Endothelial cell of umbilical vein (primary cell): ENCODE measurements around the gene SLC16A4. TPM values are rescaled to one million over a fixed set of nuclear protein-coding genes. Genes with fewer than 3 reads are reported as not detected.
A peak's percentile ranks its signal among the peaks of the same experiment; 100 is the strongest.

Source experiments
- BruUV-seq: library from RNA; stranded (reverse); fragments of 400-500 nt; replicated peaks from 2 replicates; lab custom pipeline; 2021; lab: Mats Ljungman, UMichigan
- CTCF ChIA-PET: fragments of 300-600, 350-600 bp; sonication (Branson Sonifier 250); formaldehyde crosslinking; loops from one replicate; lab custom pipeline; 2021; ENCODE audit warnings: antibody characterized with exemption, inconsistent platforms; lab: Charles Lee
- POLR2A ChIA-PET: fragments of 300-600, 350-600 bp; sonication (Branson Sonifier 250); formaldehyde crosslinking; loops from one replicate; lab custom pipeline; 2021; ENCODE audit warnings: antibody characterized with exemption, inconsistent platforms; lab: Charles Lee
- DNase-seq: peaks from one replicate; pipeline ENCODE4 v3.0.0-alpha.2; 2011; ENCODE audit warnings: low read depth, low spot score
- FAIRE-seq: peaks from 2 replicates; lab custom pipeline; 2011; peaks lifted over from hg19 to GRCh38; lab: Jason Lieb, UNC
- H2AFZ ChIP-seq: 2 replicates; pipeline ENCODE4 v1.6.0; 2012; ENCODE audit warnings: low read depth, low read length, control low read depth, inconsistent platforms
- H3K27ac ChIP-seq: 2 replicates; pipeline ENCODE4 v1.5.1; 2011; ENCODE audit warnings: low read depth, mild to moderate bottlenecking, control low read depth, low read length, moderate library complexity; ENCODE audit not compliant: insufficient read depth
- H3K27me3 ChIP-seq, 2 experiments: 2 replicates each; pipeline versions ENCODE4 v1.6.0 to v1.6.1; 2011; ENCODE audit warnings: low read length in 2 of 2, mixed read lengths in 1 of 2; ENCODE audit not compliant: control insufficient read depth in 2 of 2, insufficient read depth in 2 of 2
- H3K36me3 ChIP-seq, 2 experiments: 2 replicates in 1 of 2; 3 replicates in 1 of 2; pipeline ENCODE4 v1.5.1; 2011; ENCODE audit warnings: low read length in 2 of 2, mild to moderate bottlenecking in 1 of 2, moderate library complexity in 1 of 2; ENCODE audit not compliant: control insufficient read depth in 2 of 2, insufficient read depth in 2 of 2; ENCODE audit errors: extremely low read depth in 1 of 2
- H3K4me1 ChIP-seq: 3 replicates; pipeline ENCODE4 v1.5.1; 2011; ENCODE audit warnings: mild to moderate bottlenecking, low read length; ENCODE audit not compliant: control insufficient read depth, insufficient read depth; ENCODE audit errors: extremely low read depth
- H3K4me2 ChIP-seq: 2 replicates; pipeline ENCODE4 v1.6.1; 2011; ENCODE audit warnings: low read length, control low read depth, mixed read lengths; ENCODE audit not compliant: insufficient read depth
- H3K4me3 ChIP-seq, 3 experiments: fragments of 200-600 bp in 1 of 3; sonication (generic), shearing (Covaris generic) in 1 of 3; replicated peaks in 1 of 3; 2 replicates each; pipeline ENCODE4 v1.5.1; 2011 to 2016; ENCODE audit warnings: control low read depth in 3 of 3, low read length in 3 of 3, mild to moderate bottlenecking in 2 of 3, inconsistent platforms in 1 of 3, low read depth in 1 of 3, moderate library complexity in 1 of 3; ENCODE audit not compliant: insufficient read depth in 1 of 3
- H3K79me2 ChIP-seq: 2 replicates; pipeline ENCODE4 v1.6.0; 2012; ENCODE audit warnings: low read length, inconsistent platforms; ENCODE audit not compliant: control insufficient read depth, insufficient read depth
- H3K9ac ChIP-seq: replicated peaks from 2 replicates; pipeline ENCODE3; 2011; ENCODE audit warnings: low read length, control low read depth; ENCODE audit not compliant: insufficient read depth; ENCODE audit errors: extremely low read depth
- H3K9me1 ChIP-seq: replicated peaks from 3 replicates; pipeline ENCODE4 v1.6.0; 2011; ENCODE audit warnings: mild to moderate bottlenecking, low read length; ENCODE audit not compliant: control insufficient read depth, insufficient read depth; ENCODE audit errors: extremely low read depth
- H3K9me3 ChIP-seq: replicated peaks from 2 replicates; pipeline ENCODE4 v1.5.1; 2012; ENCODE audit warnings: low read length, inconsistent platforms; ENCODE audit not compliant: control insufficient read depth, insufficient read depth
- H4K20me1 ChIP-seq: replicated peaks from 2 replicates; pipeline ENCODE3; 2011; ENCODE audit warnings: mild to moderate bottlenecking, low read length; ENCODE audit not compliant: control insufficient read depth, insufficient read depth; ENCODE audit errors: extremely low read depth
- EZH2 ChIP-seq: IDR thresholded peaks from 2 replicates; pipeline ENCODE4 v1.6.1; 2012; ENCODE audit warnings: borderline replicate concordance, low read depth, mild to moderate bottlenecking, moderate library complexity, low read length, inconsistent platforms; ENCODE audit not compliant: severe bottlenecking
- FOS ChIP-seq: IDR thresholded peaks from 2 replicates; pipeline ENCODE4 v1.6.1; 2011; ENCODE audit warnings: mild to moderate bottlenecking, low read length, moderate library complexity, borderline replicate concordance; ENCODE audit not compliant: insufficient read depth
- GATA2 ChIP-seq: IDR thresholded peaks from 2 replicates; pipeline ENCODE4 v1.7.0; 2011; ENCODE audit warnings: low read depth, mild to moderate bottlenecking, moderate library complexity, mixed read lengths, low read length; ENCODE audit not compliant: insufficient read length, insufficient read depth
- JUN ChIP-seq: IDR thresholded peaks from 2 replicates; pipeline ENCODE4 v1.6.1; 2011; ENCODE audit warnings: borderline replicate concordance, low read depth; ENCODE audit not compliant: insufficient read length, insufficient read depth
- MYC ChIP-seq: IDR thresholded peaks from one replicate; pipeline ENCODE4 v1.6.1; 2011; ENCODE audit warnings: mild to moderate bottlenecking, low read depth, low read length
- POLR2A ChIP-seq: IDR thresholded peaks from 2 replicates; pipeline ENCODE4 v1.6.1; 2012; ENCODE audit warnings: low read depth, mild to moderate bottlenecking, control low read depth, low read length
- POLR2AphosphoS5 ChIP-seq: IDR thresholded peaks from 2 replicates; pipeline ENCODE4 v1.6.1; 2012; ENCODE audit warnings: low read depth, mild to moderate bottlenecking, control low read depth, low read length, moderate library complexity; ENCODE audit not compliant: insufficient read depth
- dilution Hi-C: fragments of 300-500 bp; cut with MboI; formaldehyde crosslinking; loops from one replicate; pipeline ENCODE4 v1.15.0; 2019; ENCODE audit warnings: low sequenced_read_pairs; ENCODE audit not compliant: extremely low pct_ligation_motif_present
- intact Hi-C: fragments of 100-400 bp; cut with micrococcal nuclease; formaldehyde crosslinking; loops from one replicate; pipeline ENCODE4 v1.10.0; 2022
- polyA plus RNA-seq, 4 experiments: library from polyadenylated mRNA; depleted of rRNA in 3 of 4; stranded (reverse) in 3 of 4; unstranded in 1 of 4; fragments of >200 nt; gene quantifications; 2 replicates each; pipeline versions ENCODE4 v1.2.1 to v1.2.3, GENCODE V29; 2011 to 2012; ENCODE audit warnings: missing spikeins in 1 of 4
- total RNA-seq: library from RNA; stranded (reverse); gene quantifications from 2 replicates; pipeline ENCODE4 v1.2.3, GENCODE V29; 2021
- TF ChIP-seq, protein P1 (sequence below), 2 donors: IDR thresholded peaks; 1 replicate in 1 of 2; 2 replicates in 1 of 2; pipeline ENCODE4 v1.5.1; 2011; ENCODE audit warnings: low read length in 2 of 2, mild to moderate bottlenecking in 2 of 2, moderate library complexity in 2 of 2, control low read depth in 1 of 2, inconsistent platforms in 1 of 2, low read depth in 1 of 2; ENCODE audit not compliant: insufficient read depth in 1 of 2; ENCODE audit errors: extremely low read depth in 1 of 2
- TF ChIP-seq, protein P2 (sequence below): IDR thresholded peaks from 2 replicates; pipeline ENCODE4 v1.6.1; 2011; ENCODE audit not compliant: insufficient read depth, insufficient read length

SLC16A4 gene
- total and polyA plus RNA-seq, 2 donors (not counting 3 experiments of a cell fraction or from before 2014, with no cell fraction given): 2.8 to 7.2 TPM

DNA sequence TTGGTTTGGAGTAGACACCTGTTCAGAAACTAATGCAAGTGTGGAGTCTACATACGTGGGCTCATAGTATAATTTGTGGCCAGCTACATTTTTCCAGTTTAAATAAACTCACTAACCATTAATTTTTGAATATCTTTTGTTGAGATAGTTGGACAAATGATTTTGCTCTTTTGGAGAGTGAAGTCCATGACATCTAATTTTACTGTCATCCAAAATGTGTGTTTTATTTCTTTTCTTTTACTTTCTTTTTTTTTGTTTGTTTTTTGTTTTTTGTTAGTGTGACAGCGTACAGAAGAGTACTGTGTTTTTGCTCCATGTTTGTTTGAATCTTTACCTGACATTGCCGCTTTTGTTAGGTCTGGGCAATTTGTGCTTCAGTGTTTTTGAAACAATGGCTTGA is 46.7 kb downstream of the SLC16A4 start:
- POLR2A ChIA-PET: no interaction called here
- H3K4me3 ChIP-seq: no peak overlapping the region

DNA sequence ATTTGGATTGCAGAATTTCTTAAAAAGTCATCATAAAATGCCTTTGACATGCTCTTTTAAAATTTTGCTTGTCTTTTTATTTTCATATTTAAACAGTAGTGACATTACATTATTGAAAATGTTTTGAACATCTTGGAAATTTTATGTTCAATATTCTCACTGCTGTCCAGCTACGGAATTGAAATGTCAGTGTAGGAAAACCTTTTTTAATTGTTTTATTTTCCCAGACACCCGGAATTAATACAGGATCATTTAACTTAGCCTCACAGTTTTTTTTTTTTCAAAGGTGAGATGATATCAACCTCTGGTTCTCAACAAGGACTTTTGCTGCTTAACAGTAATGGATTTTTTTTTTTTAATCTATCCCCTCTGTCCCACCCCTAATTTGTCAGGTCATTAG is 47.6 kb downstream of the SLC16A4 start:
- H3K36me3 ChIP-seq: peaks cover 10 to 12% of the 10 kb centered on the region in 2 experiments
- H3K4me2 ChIP-seq: peak overlapping the region; percentile 77
- FAIRE-seq (no peak), DNase-seq (no peak)
- intact Hi-C loops: no loop called here
- H3K4me3 ChIP-seq: peak overlapping the region in 1 of 3 experiments; percentile 24
- H3K79me2 ChIP-seq: peaks cover 88% of the 10 kb centered on the region
- peaks cover 10% of the 10 kb centered on the region for H4K20me1 ChIP-seq
- CTCF ChIA-PET: no interaction called here
- no TSS peak for BruUV-seq
- H2AFZ ChIP-seq: no peak overlapping the region
- POLR2A ChIA-PET: no interaction called here
- no peaks in the 10 kb centered on the region for H3K9me3 ChIP-seq
- H3K27me3 ChIP-seq: no peaks in the 10 kb centered on the region
- H3K27ac ChIP-seq: no peak overlapping the region
- no peaks in the 10 kb centered on the region for H3K9me1 ChIP-seq
- no peak for TF ChIP-seq GATA2
- no peak for TF ChIP-seq FOS
- TF ChIP-seq POLR2A: no peak
- no peak for TF ChIP-seq EZH2
- no peak for TF ChIP-seq MYC
- TF ChIP-seq, protein P1, sequence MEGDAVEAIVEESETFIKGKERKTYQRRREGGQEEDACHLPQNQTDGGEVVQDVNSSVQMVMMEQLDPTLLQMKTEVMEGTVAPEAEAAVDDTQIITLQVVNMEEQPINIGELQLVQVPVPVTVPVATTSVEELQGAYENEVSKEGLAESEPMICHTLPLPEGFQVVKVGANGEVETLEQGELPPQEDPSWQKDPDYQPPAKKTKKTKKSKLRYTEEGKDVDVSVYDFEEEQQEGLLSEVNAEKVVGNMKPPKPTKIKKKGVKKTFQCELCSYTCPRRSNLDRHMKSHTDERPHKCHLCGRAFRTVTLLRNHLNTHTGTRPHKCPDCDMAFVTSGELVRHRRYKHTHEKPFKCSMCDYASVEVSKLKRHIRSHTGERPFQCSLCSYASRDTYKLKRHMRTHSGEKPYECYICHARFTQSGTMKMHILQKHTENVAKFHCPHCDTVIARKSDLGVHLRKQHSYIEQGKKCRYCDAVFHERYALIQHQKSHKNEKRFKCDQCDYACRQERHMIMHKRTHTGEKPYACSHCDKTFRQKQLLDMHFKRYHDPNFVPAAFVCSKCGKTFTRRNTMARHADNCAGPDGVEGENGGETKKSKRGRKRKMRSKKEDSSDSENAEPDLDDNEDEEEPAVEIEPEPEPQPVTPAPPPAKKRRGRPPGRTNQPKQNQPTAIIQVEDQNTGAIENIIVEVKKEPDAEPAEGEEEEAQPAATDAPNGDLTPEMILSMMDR (IDR thresholded peaks at IDR 0.05; ENCODE audit: extremely low read depth in 1 of 2, insufficient read depth in 1 of 2, low read depth in 1 of 2, low read length in 2 of 2): no peak
- TF ChIP-seq, protein P2, sequence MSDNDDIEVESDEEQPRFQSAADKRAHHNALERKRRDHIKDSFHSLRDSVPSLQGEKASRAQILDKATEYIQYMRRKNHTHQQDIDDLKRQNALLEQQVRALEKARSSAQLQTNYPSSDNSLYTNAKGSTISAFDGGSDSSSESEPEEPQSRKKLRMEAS: no peak
- TF ChIP-seq POLR2AphosphoS5: no peak
- no peak for TF ChIP-seq JUN
- dilution Hi-C loops: no loop called here
- peaks cover 33% of the 10 kb centered on the region for H3K4me1 ChIP-seq
- no peak overlapping the region for H3K9ac ChIP-seq

More for the DNA sequence above, 46.7 kb downstream of the SLC16A4 start:
- H3K9me1 ChIP-seq: no peaks in the 10 kb centered on the region
- H3K9ac ChIP-seq: no peak overlapping the region
- peak overlapping the region; percentile 77 for H3K4me2 ChIP-seq
- DNase-seq (no peak), FAIRE-seq (no peak)
- intact Hi-C loops: no loop called here
- peaks cover 10% of the 10 kb centered on the region for H4K20me1 ChIP-seq
- H3K4me1 ChIP-seq: peaks cover 33% of the 10 kb centered on the region
- peaks cover 12 to 14% of the 10 kb centered on the region in 2 experiments for H3K36me3 ChIP-seq
- BruUV-seq: no TSS peak
- H3K27ac ChIP-seq: no peak overlapping the region
- no peaks in the 10 kb centered on the region for H3K27me3 ChIP-seq
- dilution Hi-C loops: no loop called here
- TF ChIP-seq MYC (no peak), GATA2 (no peak), FOS (no peak), POLR2AphosphoS5 (no peak), EZH2 (no peak)
- TF ChIP-seq, protein P1 (IDR thresholded peaks at IDR 0.05; ENCODE audit: extremely low read depth in 1 of 2, insufficient read depth in 1 of 2, low read depth in 1 of 2, low read length in 2 of 2): no peak
- H2AFZ ChIP-seq: no peak overlapping the region
- CTCF ChIA-PET: no interaction called here
- H3K79me2 ChIP-seq: peaks cover 97% of the 10 kb centered on the region
- no peaks in the 10 kb centered on the region for H3K9me3 ChIP-seq
